Central memory CD8-positive, alpha-beta T cell (primary cell): Measurements from ENCODE around the gene RASAL3.

Experiments
- ATAC-seq: fragments of 150-1000 bp; cut with Tn5 transposase; replicated peaks from 2 replicates; pipeline ENCODE4 v1.10.0; 2022; ENCODE audit warnings: mild to moderate bottlenecking, moderate FRiP score, moderate number of reproducible peaks; ENCODE audit not compliant: poor library complexity, severe bottlenecking; ENCODE audit errors: extremely low read depth
- DNase-seq, 2 donors: peaks; one replicate each; pipeline ENCODE4 v3.0.0; 2021; ENCODE audit warnings: low spot score in 2 of 2
- H3K27ac Mint-ChIP-seq: one replicate; pipeline ENCODE4 v1.8.0; 2022; ENCODE audit warnings: low read depth, mild to moderate bottlenecking, moderate library complexity, mixed read lengths
- H3K27me3 Mint-ChIP-seq: one replicate; pipeline ENCODE4 v1.8.0; 2022; ENCODE audit warnings: mixed read lengths
- H3K36me3 Mint-ChIP-seq: one replicate; pipeline ENCODE4 v1.8.0; 2022; ENCODE audit warnings: mild to moderate bottlenecking, moderate library complexity, mixed read lengths; ENCODE audit not compliant: insufficient read depth
- H3K4me1 Mint-ChIP-seq: one replicate; pipeline ENCODE4 v1.8.0; 2022; ENCODE audit warnings: mixed read lengths
- H3K4me3 Mint-ChIP-seq: one replicate; pipeline ENCODE4 v1.8.0; 2022; ENCODE audit warnings: mild to moderate bottlenecking, moderate library complexity, mixed read lengths
- H3K9me3 Mint-ChIP-seq: one replicate; pipeline ENCODE4 v1.8.0; 2022; ENCODE audit warnings: mixed read lengths

The RASAL3 gene

DNA sequence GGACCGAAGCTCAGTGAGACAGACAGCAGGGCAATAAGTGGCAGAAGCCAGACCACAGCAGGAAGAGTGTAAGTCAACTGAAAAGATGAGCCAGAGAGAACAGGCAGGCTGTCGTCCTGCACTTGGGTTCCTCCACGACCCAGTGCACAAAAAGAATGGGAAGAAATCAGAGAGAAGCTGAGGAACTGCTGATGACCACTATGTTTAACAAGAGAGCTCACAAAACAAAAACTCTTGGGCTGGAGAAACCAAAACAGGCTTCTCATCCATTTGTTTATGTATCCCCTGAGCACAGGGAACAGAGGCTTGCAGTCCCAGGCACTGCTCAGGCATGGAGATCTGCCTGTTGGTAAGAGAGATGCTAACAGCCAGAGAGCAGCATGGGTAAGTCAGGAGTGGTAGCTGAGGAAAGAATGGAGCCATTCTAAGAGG lies 59.5 kb downstream of the RASAL3 start:
- Mint-ChIP-seq H3K27me3 (no peaks in the 10 kb centered on the region), H3K36me3 (peaks cover 30% of the 10 kb centered on the region), H3K4me3 (no peak overlapping the region), H3K27ac (peak overlapping the region; percentile 80), H3K4me1 (peaks cover 36% of the 10 kb centered on the region), H3K9me3 (no peaks in the 10 kb centered on the region)
- no peak for DNase-seq
- no peak for ATAC-seq

DNA sequence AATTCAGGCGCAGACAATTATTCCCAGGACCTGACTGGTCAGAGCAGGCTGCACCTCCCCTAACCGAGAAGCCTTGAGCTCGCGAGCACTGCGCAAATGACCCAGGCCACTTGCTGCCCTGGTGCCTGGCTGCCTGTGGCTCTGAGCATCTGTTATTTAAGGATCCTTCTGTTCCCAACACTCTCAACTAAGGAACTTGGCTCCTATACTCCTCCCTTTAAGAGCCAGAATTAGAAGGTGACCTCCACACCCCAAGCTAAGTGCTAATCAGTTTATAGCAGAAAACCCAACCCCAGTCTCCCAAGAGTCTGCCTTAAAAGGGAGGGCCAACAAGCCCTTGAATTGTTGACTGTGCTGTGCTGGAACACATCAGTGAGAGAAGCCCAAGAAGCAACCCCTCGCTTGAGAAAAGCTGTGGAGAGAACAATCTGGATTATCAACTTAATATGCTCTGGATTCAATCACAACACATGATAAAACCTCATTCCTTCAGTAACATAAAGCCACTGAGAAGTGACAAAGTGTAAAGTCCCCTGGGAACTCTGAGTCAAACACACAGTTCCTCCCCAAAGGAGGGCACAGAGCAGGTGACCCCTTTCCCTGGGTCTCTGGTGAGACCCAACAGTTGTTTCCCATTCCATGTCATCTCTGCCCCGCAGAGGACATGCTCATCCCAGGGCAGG lies 60.1 kb downstream of the RASAL3 start:
- Mint-ChIP-seq H3K36me3 (peaks cover 34% of the 10 kb centered on the region), H3K4me1 (peaks cover 36% of the 10 kb centered on the region)

DNA sequence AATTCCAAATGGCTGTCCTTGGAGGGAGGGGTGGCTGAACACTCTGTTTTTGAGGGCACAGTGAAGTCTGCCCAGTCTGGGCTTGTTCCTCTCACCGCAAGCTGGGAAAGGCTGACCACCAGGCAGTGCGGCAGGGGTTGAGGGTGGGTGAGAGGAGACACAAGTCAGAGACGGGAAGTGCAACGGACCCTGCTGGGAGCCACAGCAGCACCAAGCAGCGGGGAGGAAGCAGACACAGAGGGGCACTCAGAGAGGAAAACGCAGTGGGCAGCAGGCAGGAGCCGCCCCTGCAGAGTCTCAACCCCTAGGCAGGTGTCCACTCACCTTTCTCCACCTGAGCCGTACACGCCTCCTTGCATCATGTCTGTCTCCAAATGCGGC lies 61.2 kb downstream of the RASAL3 start:
- no peaks in the 10 kb centered on the region for H3K9me3 Mint-ChIP-seq
- no peaks in the 10 kb centered on the region for H3K27me3 Mint-ChIP-seq
- ATAC-seq (no peak), DNase-seq (no peak)
- H3K4me3 Mint-ChIP-seq = no peak overlapping the region
- H3K4me1 Mint-ChIP-seq = peaks cover 36% of the 10 kb centered on the region
- H3K36me3 Mint-ChIP-seq = peaks cover 35% of the 10 kb centered on the region
- H3K27ac Mint-ChIP-seq = peak overlapping the region; percentile 29

More for the DNA sequence above, 60.1 kb downstream of the RASAL3 start:
- H3K4me3 Mint-ChIP-seq = no peak overlapping the region
- DNase-seq = no peak
- H3K9me3 Mint-ChIP-seq = no peaks in the 10 kb centered on the region
- ATAC-seq = no peak
- no peaks in the 10 kb centered on the region for H3K27me3 Mint-ChIP-seq
- H3K27ac Mint-ChIP-seq = peak overlapping the region; percentile 80

DNA sequence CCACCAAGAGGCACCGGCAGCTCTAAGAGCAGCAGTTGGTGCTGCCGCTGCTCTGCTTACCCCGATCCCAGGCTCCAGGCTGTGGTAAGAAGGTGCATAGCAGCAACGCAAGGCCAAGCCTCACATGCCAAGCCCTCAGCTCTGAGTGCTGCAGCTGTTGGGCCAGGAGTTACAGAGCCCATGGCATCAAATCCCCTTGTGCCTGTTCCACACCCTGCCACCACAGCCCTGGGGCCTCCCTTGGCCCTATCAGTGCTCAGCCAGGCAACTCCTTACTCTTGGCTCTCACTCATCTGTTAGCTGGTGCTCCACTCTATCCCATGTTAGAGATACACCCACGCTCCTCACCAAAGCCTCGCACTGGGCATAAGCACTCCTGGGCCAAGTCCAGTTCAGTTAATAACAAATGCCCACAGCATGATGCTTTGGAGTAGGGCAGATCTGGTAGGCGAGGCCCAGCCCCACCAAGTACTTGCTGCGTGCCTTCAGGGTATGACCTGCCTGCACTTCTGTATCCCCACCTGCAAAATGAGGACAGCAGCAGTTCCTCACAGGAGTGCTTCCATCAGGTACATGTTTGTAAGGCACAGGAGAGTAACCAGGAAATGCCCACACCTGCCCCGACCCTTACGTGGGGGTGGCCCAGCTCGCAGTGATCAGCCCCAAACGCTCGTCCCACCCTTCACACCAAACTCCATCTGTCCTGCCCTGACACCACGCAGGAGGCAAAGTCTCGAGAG lies 61.8 kb downstream of the RASAL3 start:
- Mint-ChIP-seq H3K4me1 (peaks cover 31% of the 10 kb centered on the region), H3K4me3 (no peak overlapping the region), H3K27ac (peak overlapping the region; percentile 29), H3K36me3 (peaks cover 35% of the 10 kb centered on the region), H3K27me3 (no peaks in the 10 kb centered on the region), H3K9me3 (no peaks in the 10 kb centered on the region)
- DNase-seq = no peak
- ATAC-seq = no peak
